NCI-H1048 (cell line): ENCODE results near the gene ARHGEF10L.

ENCODE experiments used
- DNase-seq: peaks from one replicate; lab custom pipeline; 2025; lab: John Stamatoyannopoulos, UW

ARHGEF10L gene

GRCh38 chr1:17632106-17632505 is 92.6 kb downstream of the ARHGEF10L start:
- no peak for DNase-seq

GRCh38 chr1:17632541-17633184 is 93.2 kb downstream of the ARHGEF10L start:
- DNase-seq = no peak

- DNase-seq = no peak
These were observed 94.2 kb downstream of the ARHGEF10L start for GRCh38 chr1:17633654-17634053.

GRCh38 chr1:17635276-17635675 is 95.8 kb downstream of the ARHGEF10L start:
- DNase-seq = no peak

- DNase-seq = no peak
These were observed 96.3 kb downstream of the ARHGEF10L start for GRCh38 chr1:17635811-17636210.

- DNase-seq = no peak
These were observed 97.1 kb downstream of the ARHGEF10L start for GRCh38 chr1:17636612-17637011.

GRCh38 chr1:17637055-17637454 is 97.6 kb downstream of the ARHGEF10L start:
- DNase-seq = no peak

GRCh38 chr1:17639703-17640340 is 100.3 kb downstream of the ARHGEF10L start:
- no peak for DNase-seq

GRCh38 chr1:17640393-17640792 is 100.9 kb downstream of the ARHGEF10L start:
- no peak for DNase-seq

GRCh38 chr1:17640975-17641374 is 101.5 kb downstream of the ARHGEF10L start:
- no peak for DNase-seq

GRCh38 chr1:17642169-17642568 is 102.7 kb downstream of the ARHGEF10L start:
- no peak for DNase-seq

- no peak for DNase-seq
These were observed 103.4 kb downstream of the ARHGEF10L start for GRCh38 chr1:17642943-17643342.

GRCh38 chr1:17643861-17644703 is 104.6 kb downstream of the ARHGEF10L start:
- DNase-seq = no peak

- no peak for DNase-seq
These were observed 105.8 kb downstream of the ARHGEF10L start for GRCh38 chr1:17645068-17645911.

- no peak for DNase-seq
These were observed 107.2 kb downstream of the ARHGEF10L start for GRCh38 chr1:17646444-17647280.

GRCh38 chr1:17648457-17649145 is 109.1 kb downstream of the ARHGEF10L start:
- DNase-seq = no peak

- no peak for DNase-seq
These were observed 110.0 kb downstream of the ARHGEF10L start for GRCh38 chr1:17649371-17650106.

GRCh38 chr1:17653276-17653675 is 113.8 kb downstream of the ARHGEF10L start:
- DNase-seq = no peak

GRCh38 chr1:17653728-17654351 is 114.3 kb downstream of the ARHGEF10L start:
- DNase-seq = no peak
